ENCODE measurements around the gene FOXA2.

DNA sequence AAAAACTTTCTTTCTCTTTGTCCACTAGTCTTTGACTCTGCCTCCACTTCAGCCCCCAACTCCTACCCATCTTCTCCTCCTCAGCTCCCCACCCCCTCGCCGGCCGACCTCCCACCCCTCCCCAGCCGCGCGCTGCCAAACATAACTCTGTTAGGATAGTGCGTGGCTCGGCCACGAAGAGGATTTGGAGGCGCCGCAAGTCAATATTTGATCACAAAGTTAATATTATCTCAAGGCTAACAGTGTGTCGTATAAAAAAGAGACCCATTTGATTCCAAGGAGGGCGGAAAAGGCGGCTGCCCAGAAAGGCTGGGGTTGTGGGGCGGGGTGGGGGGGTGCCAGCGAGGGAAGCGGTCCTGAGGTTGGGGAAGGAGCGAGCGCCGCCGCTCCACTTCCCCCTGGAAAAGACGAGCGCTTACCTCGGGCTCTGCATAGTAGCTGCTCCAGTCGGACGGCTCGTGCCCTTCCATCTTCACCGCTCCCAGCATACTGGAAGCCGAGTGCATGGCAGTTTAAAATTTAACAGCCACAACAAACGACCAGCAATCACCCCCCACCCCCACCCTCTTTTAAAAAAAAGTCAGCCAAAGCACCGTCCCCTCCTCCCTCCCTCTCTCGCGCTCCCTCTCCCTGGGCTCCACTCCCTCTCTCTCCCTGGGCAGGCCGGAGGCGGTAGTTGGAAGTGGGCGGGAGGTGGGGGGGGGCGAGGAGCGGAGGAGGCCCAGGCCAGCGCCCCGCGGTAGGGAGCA is 425 bp downstream of the FOXA2 start:
- TF ChIP-seq POLR2A (IDR thresholded peaks at IDR 0.05) (no peak), CTCF (IDR thresholded peaks at IDR 0.05) (no peak)
